Fibroblast of lung (primary cell): ENCODE measurements around the gene CACNB4.

ENCODE experiments used
- CTCF ChIP-seq, 2 donors: IDR thresholded peaks in 1 of 2; conservative IDR thresholded peaks in 1 of 2; 1 replicate in 1 of 2; 2 replicates in 1 of 2; pipeline ENCODE4 v1.5.1; 2011 to 2012; ENCODE audit warnings: low read length in 2 of 2, control low read depth in 1 of 2, inconsistent platforms in 1 of 2, low read depth in 1 of 2, mild to moderate bottlenecking in 1 of 2
- EZH2 ChIP-seq: IDR thresholded peaks from 2 replicates; pipeline ENCODE4 v1.5.1; 2012; ENCODE audit warnings: low read length, control low read depth, mild to moderate bottlenecking; ENCODE audit errors: missing control alignments

- TF ChIP-seq CTCF (conservative IDR thresholded peaks at IDR 0.05 in 1 of 2, IDR thresholded peaks at IDR 0.05 in 1 of 2; ENCODE audit: low read depth in 1 of 2, low read length in 2 of 2): no peak
- no peak for TF ChIP-seq EZH2
These were observed 121.2 kb downstream of the CACNB4 start for GRCh38 chr2:151977631-151978030.
